WTC11 (cell line): ENCODE measurements around the gene SLC30A1.

ENCODE experiments used
- AR ChIP-seq: fragments of 250-450 bp; sonication (Bioruptor Pico); IDR thresholded peaks from 2 replicates; pipeline ENCODE4 v1.9.0; 2021; ENCODE audit warnings: mild to moderate bottlenecking
- ATF1 ChIP-seq: sonication (generic); formaldehyde crosslinking; IDR thresholded peaks from 2 replicates; pipeline ENCODE4 v1.8.1; 2023; ENCODE audit warnings: mild to moderate bottlenecking, moderate library complexity, missing genetic modification reagents
- ATF3 ChIP-seq: sonication (generic); formaldehyde crosslinking; conservative IDR thresholded peaks from 2 replicates; pipeline ENCODE4 v1.8.1; 2022; ENCODE audit warnings: mild to moderate bottlenecking, missing genetic modification reagents
- CREB1 ChIP-seq: sonication (generic); formaldehyde crosslinking; IDR thresholded peaks from 2 replicates; pipeline ENCODE4 v1.8.0; 2023; ENCODE audit warnings: mild to moderate bottlenecking, missing genetic modification reagents
- CTCF ChIP-seq: fragments of 200-600 bp; IDR thresholded peaks from 2 replicates; pipeline ENCODE4 v1.8.0; 2022; ENCODE audit warnings: antibody characterized with exemption
- ELF4 ChIP-seq: sonication (generic); formaldehyde crosslinking; IDR thresholded peaks from 2 replicates; pipeline ENCODE4 v1.8.1; 2022; ENCODE audit warnings: low read depth, mild to moderate bottlenecking, moderate library complexity, missing genetic modification reagents
- IRF2 ChIP-seq: sonication (generic); formaldehyde crosslinking; IDR thresholded peaks from 2 replicates; pipeline ENCODE4 v1.8.0; 2022; ENCODE audit warnings: low read depth, missing genetic modification reagents, borderline replicate concordance
- MXD4 ChIP-seq: fragments of 250-450 bp; sonication (Bioruptor Pico); IDR thresholded peaks from 2 replicates; pipeline ENCODE4 v1.8.0; 2021; ENCODE audit warnings: mild to moderate bottlenecking, moderate library complexity, borderline replicate concordance
- NR3C1 ChIP-seq: sonication (generic); formaldehyde crosslinking; conservative IDR thresholded peaks from 2 replicates; pipeline ENCODE4 v1.8.1; 2023; ENCODE audit warnings: low read depth, mild to moderate bottlenecking, missing genetic modification reagents
- SMAD3 ChIP-seq: sonication (generic); formaldehyde crosslinking; IDR thresholded peaks from 2 replicates; pipeline ENCODE4 v1.8.0; 2022; ENCODE audit warnings: missing genetic modification reagents, mild to moderate bottlenecking, borderline replicate concordance
- STAT6 ChIP-seq: sonication (generic); formaldehyde crosslinking; conservative IDR thresholded peaks from 2 replicates; pipeline ENCODE4 v1.8.1; 2023; ENCODE audit warnings: mild to moderate bottlenecking, low read depth, missing genetic modification reagents, moderate library complexity
- TEAD4 ChIP-seq: sonication (generic); formaldehyde crosslinking; IDR thresholded peaks from 2 replicates; pipeline ENCODE4 v1.8.0; 2022; ENCODE audit warnings: mild to moderate bottlenecking, missing genetic modification reagents
- ZBTB21 ChIP-seq: sonication (generic); formaldehyde crosslinking; IDR thresholded peaks from 2 replicates; pipeline ENCODE4 v1.8.1; 2023; ENCODE audit warnings: mild to moderate bottlenecking, missing genetic modification reagents, borderline replicate concordance
- ZNF317 ChIP-seq: sonication (generic); formaldehyde crosslinking; IDR thresholded peaks from 2 replicates; pipeline ENCODE4 v1.8.1; 2023; ENCODE audit warnings: low read depth, mild to moderate bottlenecking, moderate library complexity, missing genetic modification reagents, borderline replicate concordance

GRCh38 chr1:211606332-211606913 lies 27.5 kb upstream of the SLC30A1 start:
- TF ChIP-seq ELF4: no peak
- no peak for TF ChIP-seq CTCF
- TF ChIP-seq ATF1 (CRISPR knock-in tag): no peak
- no peak for TF ChIP-seq NR3C1
- no peak for TF ChIP-seq CREB1 (CRISPR knock-in tag)
- no peak for TF ChIP-seq MXD4
- no peak for TF ChIP-seq SMAD3
- no peak for TF ChIP-seq ATF3 (CRISPR knock-in tag)
- no peak for TF ChIP-seq AR
- no peak for TF ChIP-seq ZBTB21 (CRISPR knock-in tag)
- no peak for TF ChIP-seq TEAD4 (CRISPR knock-in tag)
- TF ChIP-seq IRF2: no peak
- no peak for TF ChIP-seq STAT6 (CRISPR knock-in tag)
- TF ChIP-seq ZNF317 (CRISPR knock-in tag): no peak
